Brain pericyte (primary cell): ENCODE results near the gene RALGAPA1.
A peak's percentile ranks its signal among the peaks of the same experiment; 100 is the strongest.

ENCODE experiments used
- DNase-seq: peaks from one replicate; pipeline ENCODE4 v3.0.0-alpha.2; 2012; ENCODE audit warnings: low read depth, low spot score

The RALGAPA1 gene

DNA sequence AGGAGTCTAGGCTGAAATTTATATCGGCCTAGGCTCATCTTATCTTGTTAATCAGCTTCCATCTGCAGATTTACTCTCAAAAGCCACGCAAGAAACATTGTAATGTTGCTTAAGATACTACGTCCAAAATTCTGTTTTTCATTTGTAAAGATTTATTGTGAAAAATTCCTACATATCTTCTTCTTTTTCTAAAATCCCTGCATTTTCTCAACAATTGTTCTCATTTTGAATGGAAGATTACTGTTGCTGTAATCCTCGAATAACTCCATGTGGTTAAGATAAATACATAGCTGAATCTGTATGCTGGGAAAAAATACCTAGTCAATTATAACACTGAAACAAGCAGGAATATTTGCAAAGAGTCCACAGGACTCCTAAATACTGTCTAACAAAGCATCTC, 259.5 kb downstream of the RALGAPA1 start:
- no peak for DNase-seq

- DNase-seq: no peak
Observed at GRCh38 chr14:35543006-35543405, 266.1 kb downstream of the RALGAPA1 start.

- DNase-seq: no peak
Observed at GRCh38 chr14:35539969-35540368, 269.1 kb downstream of the RALGAPA1 start.

- DNase-seq: no peak
Observed at GRCh38 chr14:35535483-35536112, 273.5 kb downstream of the RALGAPA1 start.

- DNase-seq: peak; percentile 29
Observed at GRCh38 chr14:35534873-35535482, 274.1 kb downstream of the RALGAPA1 start.

DNA sequence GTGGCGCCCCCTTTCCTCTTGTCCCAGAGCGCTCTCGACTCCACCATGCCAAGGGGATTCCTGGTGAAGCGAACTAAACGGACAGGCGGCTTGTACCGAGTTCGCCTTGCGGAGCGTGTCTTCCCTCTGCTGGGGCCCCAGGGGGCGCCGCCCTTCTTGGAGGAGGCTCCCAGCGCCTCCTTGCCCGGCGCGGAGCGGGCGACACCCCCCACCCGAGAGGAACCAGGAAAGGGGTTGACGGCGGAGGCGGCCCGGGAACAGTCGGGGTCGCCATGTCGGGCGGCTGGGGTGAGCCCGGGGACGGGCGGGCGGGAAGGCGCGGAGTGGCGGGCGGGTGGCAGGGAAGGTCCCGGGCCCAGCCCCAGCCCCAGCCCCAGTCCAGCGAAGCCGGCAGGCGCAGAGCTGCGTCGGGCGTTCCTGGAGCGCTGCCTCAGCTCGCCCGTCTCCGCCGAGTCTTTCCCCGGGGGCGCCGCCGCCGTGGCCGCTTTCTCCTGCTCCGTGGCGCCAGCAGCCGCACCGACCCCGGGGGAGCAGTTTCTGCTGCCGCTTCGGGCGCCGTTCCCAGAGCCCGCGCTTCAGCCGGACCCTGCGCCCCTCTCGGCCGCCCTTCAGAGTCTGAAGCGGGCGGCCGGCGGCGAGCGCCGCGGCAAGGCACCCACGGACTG, 274.8 kb downstream of the RALGAPA1 start:
- no peak for DNase-seq

DNA sequence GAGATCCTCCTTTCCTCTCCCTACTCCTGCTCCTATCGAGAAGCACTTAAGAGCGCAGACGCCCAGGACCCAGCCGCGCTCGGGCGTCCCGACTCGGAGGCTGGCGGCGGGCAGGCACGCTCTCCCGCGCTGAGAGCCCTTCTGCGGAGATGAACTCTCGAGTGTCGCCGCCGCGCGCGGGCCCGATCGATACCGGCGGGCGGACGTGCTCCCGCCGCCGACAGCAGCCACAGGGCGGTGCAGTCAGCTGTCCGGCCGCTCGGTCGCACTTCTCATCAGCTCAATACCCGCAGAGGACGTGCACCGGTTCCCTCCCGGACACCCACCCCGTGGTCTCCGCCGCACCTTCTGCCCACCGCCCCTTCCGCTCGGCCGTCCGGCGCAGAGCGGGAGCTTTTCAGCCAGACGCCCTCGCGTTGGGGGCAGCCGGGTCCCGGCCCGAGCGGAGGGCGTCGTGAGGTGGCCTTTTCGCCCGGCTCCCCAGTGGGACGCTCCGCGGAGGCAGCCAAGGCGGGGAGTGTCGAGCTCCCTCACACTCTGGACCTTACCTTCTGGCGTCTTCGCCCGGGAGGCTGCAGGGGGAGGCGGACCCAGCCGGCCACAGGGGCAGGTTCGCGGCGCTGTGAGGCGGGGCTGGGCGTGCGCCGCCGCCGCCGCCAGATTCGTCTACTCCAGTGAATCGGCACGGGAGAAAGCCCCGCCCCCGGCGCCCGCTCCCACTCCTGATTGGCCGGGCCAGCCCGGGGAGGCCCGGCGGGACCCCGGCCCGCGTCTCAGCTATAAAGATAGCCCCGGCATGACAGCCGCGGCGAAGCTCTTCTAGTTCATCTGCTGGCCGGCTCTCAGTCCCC, 275.5 kb downstream of the RALGAPA1 start, which contains the start of gene INSM2:
Gene INSM2, plus strand, starts transcription at position 808 of the 851 bp plus-strand sequence. CDS start 89 bp downstream, outside the sequence.
- DNase-seq: no peak

DNA sequence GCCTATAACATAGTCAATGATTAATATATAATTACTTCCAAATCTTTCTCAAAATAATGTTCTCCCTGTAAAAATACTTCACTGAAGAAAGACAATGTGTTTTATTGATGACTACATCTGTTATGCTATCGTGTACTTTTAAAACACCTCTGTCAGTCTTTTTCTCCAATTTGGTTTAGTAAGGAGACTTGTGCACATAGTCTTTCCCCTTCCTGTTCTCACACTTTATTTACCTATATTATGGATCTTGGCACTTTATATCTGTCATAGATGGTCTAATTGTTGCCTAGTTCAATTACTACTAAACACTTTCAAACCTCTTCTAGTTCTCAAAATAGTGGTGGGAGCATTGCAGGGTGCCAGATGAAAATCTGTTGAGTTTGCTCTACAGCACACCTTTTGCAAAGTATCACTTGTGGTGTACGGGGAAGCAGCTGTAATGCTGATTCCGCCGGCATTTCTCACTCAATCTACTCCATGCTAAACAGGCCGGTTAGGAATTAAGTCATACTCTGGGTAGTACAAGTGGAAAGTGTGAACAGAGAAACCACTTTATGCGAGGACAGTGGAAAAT, 276.2 kb downstream of the RALGAPA1 start:
- no peak for DNase-seq

DNA sequence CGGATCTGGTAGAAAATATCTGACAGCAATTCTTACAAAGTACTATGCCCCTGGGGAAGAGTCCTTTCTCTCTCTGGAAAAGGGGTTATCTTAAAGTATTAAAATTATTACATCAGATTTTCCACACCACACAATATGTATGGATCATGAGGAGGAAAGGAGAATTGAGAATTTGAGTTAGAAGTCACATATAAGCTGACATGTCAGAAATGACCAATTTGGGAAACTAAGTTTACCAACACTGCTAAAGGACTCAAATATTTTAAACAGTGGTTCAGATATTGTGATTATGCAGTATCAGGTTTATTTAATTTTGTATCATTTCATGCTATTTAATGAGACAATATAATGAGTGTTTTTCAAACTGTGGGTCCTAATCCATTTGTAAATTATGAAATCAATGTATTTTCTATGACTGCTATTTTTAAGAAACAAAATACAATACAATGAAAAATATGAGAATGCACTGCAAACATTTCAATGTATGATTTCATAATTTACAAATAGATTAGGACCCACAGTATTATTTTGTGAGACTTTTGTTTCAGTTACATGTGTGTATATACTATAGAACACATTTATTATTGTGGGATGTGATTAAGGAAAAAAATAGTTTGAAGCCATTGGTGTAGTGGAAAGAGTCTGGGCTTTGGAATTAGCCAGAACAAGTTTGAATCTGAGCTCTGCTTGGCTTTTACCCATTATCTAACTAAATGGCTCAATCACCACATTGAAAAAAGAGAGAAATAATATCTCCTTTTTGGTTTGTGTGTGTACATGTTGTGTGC, 276.9 kb downstream of the RALGAPA1 start:
- DNase-seq: no peak

- no peak for DNase-seq
Observed at GRCh38 chr14:35526962-35527361, 282.1 kb downstream of the RALGAPA1 start.

DNA sequence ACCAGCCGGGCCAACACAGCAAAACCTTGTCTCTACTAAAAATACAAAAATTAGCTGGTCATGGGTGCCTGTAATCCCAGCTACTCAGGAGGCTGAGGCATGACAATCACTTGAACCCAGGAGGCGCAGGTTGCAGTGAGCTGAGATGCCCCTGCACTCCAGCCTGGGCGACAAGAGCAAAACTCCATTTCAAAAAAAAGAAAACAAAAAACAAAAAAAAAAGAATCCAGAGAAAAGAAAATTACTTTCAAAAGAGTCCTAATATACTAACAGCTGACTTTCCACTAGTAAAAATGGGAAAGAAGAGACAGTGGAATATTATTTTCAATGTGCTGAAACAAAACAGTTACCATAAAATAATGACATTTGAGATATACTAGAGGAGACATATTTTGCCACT, 283.4 kb downstream of the RALGAPA1 start:
- DNase-seq: no peak

DNA sequence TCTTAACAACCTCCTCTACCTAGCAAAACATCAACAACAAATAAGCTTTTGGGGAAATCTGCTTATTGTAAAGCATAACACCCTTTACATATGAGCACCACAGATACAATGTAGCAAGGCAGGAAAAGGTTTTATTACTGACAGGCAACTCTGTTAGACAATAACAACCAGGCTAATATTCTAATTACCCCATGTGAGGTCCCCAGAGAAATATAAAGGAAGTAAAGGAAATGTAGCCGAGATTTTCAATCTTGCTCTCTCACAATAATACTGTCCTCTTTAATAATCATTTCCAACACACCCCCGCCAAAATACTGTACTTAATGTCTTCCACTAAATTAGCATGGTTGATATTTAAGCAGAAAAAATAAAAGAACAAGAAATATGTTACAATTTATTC, 289.1 kb downstream of the RALGAPA1 start:
- DNase-seq: no peak

DNA sequence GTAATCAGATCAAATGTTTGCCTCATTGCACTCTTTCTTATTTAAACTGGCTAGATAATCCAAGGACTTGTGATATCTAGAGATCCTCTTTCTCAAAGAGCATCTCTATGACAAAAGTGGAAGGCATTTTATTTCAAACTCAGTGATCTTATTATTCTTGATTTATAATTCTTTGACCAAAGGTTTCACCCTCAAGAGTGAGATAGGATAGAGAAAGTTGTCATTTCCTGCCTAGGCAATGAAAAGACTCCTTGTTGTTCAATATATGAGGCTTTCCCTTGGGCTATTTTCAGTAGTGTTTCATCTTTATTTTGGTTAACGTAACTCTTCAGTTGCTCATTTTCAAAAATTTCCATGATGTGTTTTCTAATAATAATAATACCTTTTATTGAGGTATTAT, 293.2 kb downstream of the RALGAPA1 start:
- no peak for DNase-seq

GRCh38 chr14:35512765-35513164, 296.3 kb downstream of the RALGAPA1 start:
- no peak for DNase-seq

DNA sequence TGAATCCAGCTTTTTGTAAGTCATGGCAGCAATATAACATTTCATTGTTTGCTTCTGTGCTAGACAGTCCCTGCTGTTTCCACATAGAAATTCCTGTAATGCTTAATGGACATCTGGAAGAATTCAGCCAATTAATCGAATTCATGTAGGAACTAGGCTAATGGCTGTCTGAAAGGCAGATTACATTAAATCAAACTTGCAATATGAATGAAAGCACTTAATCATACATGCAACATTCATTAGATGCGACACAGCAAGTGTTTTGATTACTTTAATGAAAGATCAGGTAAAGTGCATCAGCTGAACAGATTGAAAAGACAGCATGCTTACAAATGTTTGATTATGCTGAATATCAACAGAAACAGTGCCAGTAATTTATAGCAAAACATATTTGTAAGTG, 299.2 kb downstream of the RALGAPA1 start:
- no peak for DNase-seq

- no peak for DNase-seq
Observed at GRCh38 chr14:35506927-35507326, 302.2 kb downstream of the RALGAPA1 start.

DNA sequence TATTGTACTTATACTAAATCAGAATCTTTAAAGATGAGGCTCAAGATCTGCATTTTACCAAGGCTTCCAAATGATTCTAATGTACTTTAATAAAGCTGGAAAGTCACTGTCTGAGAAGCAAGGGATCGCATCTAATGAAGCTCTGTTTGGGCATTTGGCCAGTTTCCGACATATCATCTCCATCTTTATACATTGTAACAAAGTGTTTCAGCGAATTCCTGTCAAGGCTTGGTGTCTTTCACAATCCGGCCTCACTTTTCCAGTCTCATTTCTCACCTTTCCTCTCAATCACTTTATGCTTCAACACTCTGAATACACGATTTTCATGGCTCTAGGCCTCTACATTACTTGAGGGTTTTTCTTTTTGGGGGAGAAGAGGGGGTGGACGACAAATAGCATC, 302.6 kb downstream of the RALGAPA1 start:
- no peak for DNase-seq

GRCh38 chr14:35504260-35504659, 304.8 kb downstream of the RALGAPA1 start:
- no peak for DNase-seq

GRCh38 chr14:35503646-35504045, 305.4 kb downstream of the RALGAPA1 start:
- no peak for DNase-seq

- DNase-seq: no peak
Observed at GRCh38 chr14:35499180-35499579, 309.9 kb downstream of the RALGAPA1 start.

DNA sequence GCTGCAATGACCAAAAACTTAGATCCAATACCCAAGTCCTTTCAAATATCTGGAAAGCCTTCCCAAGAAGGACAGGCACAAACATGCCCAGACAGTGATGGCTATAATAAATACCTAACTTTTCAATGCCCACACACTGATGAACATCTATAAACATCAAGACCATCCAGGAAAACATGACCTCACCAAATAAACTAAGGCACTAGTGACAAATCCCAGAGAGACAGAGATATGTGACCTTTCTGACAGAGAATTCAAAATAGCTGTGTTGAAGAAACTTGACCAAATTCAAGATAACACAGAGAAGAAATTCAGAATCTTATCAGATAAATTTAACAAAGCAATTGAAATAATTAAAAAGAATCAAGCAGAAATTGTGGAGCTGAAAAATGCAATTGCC, 313.8 kb downstream of the RALGAPA1 start:
- DNase-seq: no peak
